GM21390 (cell line): ENCODE data around the gene RNU6-8.

ENCODE experiments used
- ATAC-seq: cut with Tn5 transposase; IDR thresholded peaks from one replicate; pipeline ENCODE4 v1.9.1; 2021; ENCODE audit not compliant: unreplicated experiment

The RNU6-8 gene

DNA sequence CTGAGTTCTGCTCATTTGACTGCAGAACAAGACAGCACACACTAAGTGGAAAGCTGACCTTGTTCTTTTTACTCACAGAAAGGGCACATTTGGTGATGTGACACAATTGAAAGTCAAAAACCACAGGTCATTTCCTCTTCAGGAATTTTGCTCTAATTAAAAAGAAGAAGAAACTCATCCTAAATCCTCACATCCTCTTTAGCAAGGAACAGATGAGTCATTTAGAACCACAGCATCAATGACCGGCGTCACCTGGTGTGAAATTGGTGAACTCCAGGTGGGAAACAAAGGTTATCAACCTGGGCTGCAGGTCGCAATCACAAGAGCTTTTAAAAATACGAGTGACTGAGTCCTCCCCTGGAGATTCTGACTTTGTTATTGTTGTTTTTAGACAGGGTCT is 2.9 kb upstream of the RNU6-8 start:
- ATAC-seq: no peak

GRCh38 chr14:32205554-32205953 is 2.5 kb upstream of the RNU6-8 start:
- ATAC-seq: no peak

DNA sequence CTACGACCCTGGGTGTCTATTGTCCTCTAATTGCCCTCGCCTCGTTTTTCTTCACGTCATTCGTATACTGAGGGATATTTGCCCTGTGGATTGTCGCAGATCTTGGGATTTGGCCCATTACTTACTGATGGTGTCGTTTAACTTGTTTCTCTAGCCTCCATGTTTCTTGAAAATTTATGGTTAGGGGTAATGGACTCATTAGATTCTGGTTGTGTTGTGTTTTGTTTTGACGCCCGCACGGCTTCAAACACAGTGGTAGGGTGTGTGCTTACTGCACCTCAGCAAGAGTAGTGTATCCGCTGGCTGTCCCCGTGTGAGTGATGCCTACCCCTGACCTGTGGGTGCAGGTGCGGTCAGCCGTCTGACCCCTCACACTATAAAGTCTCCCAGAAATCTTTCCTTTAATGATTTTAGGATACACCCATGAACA is 874 bp upstream of the RNU6-8 start:
- ATAC-seq: no peak

GRCh38 chr14:32202491-32202997 is 525 bp downstream of the RNU6-8 start:
- no peak for ATAC-seq

- ATAC-seq: no peak
Observed at GRCh38 chr14:32201816-32202490, 1.1 kb downstream of the RNU6-8 start, which contains the start of gene RNU6-7. Gene RNU6-7 (plus strand): TSS chr14:32202045.

GRCh38 chr14:32201193-32201815 is 1.8 kb downstream of the RNU6-8 start:
- peak; percentile 48 for ATAC-seq

DNA sequence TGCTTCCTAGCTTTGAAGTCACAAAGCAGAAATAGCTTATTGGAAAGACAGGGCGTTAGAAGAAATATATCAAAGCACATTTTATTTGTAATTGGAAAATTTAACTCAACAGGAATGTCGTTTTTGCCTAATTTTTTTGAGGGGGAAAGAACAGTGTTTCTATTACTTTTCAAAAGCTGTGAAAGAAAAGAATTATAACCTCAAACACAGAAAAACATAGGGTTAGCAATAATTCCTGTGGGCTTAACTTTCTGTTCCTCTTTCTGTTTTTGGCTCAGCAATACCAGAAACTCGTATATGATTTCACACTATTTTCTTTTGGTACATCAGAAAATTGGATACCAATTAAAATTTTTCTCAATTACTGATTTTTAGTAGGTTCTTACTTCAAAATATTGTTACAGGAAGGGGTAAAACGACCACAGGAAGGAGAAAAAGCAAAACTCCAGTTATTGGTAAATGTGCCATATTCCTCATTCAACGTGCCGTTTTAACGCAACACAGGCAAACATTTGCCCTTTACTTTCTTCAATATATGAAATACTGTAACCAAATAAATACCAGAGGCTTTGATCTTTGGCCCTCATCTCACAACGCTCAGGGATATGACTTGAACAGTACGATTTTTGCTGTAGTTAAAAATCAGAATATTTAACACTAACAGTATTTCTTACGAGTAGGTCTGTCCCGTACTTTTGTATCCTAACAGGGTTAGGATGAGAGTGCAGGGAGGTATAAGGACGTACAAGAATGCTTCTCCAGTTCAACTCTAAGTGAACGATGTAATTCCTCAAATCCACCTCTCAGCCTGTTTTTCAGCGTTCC is 2.5 kb downstream of the RNU6-8 start:
- ATAC-seq: peak; percentile 27

DNA sequence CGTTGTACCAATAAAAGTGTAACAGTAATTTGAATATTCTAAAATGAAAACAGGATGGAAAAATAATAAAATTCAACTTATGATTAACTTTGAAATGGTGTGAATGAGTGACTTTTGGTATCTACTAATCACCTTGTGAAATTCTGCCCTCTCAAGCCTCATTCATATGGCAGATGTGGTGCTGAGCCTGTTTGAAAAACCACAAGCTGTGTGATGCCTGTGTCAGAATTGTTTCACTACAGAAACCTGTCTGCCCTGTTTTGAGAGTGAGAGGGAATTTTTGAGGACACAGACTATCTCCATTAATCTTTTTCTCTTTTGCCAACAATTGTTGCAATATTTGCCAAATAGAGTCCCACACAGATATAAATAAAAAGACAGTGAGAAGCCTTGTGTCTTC is 5.2 kb downstream of the RNU6-8 start:
- ATAC-seq: no peak

DNA sequence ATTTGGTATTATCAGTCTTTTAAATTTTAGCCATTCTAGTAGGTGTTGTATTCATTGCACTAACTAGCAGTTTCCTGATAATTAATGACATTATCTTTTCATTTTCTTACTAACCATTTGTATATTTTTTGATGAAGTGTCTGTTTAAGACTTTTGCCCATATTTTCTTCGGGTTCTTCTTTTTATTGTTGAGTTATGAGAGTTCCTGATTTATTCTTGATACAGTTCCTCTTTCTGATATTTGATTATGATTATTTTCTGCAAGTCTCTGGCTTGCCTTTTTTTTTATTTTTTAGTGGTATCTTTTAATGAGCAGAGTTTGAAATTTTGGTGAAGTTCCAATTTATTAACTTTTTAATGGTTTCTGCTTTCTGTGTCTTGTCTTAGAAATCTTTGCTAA is 7.4 kb downstream of the RNU6-8 start:
- no peak for ATAC-seq

DNA sequence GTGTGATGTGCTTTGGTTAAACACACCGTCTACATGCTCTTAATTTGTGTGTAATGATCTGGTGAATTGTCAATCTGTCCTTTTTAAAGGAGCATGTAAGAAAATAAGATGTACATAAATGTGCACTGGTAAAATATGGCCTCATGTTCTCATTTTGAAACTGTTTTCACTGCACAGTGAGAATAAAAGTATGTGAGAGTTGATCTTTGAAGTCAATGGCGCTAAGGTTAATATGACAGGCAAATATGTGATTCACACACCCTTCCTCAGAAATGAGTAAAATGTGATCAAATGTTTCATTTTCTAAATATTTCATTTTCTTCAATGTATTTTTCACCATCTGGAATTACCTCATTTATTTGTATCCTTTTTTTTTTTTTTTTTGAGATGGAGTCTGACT is 9.5 kb downstream of the RNU6-8 start:
- no peak for ATAC-seq

DNA sequence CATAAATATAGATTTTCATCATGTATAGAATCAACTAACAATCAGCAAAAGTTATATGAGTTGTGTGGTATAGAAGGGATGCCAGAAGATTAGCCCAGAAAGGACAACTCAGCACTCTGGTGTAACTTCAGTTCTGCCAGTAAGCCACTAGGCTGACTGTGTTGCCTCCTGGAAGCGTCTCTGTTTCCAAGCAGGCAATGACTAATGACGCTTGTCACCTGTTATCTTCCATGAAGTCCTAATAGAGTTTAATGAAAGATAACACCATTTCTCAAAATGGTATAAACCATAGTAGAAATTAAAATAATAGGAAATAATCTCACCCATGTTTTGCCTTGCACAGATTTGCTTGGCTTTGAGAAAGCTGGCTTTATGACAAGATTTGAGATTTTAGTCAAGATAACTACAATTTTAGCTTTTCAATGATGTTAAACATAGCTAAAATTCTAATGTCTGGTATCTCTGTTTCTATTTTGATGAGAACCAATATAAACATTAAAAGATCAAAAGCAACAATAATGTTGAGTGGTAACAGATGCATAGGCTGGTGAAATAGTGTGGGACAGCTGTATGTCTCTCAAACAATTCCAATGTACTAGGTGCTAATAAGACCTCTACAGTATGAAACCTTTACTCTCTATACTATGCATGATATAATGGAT is 10.2 kb downstream of the RNU6-8 start:
- ATAC-seq: no peak

GRCh38 chr14:32190673-32191072 is 12.4 kb downstream of the RNU6-8 start:
- no peak for ATAC-seq

DNA sequence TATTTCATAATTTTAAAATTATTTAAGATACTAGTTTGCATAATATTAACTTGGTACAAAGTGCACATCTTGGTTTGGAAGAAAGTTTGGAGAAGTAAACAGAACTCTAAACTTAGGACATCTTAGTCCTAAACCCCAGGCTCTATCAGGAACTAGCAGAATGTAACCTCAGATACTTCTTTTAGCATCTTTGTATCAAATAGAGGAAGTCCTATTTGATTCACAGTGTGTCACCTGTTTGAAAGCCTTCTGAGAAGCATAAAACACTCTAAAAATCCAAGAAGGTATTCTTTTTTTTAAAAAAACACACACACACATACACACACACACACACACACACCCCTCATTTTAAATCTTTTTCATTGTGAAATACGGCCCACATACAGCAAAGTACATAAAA is 13.3 kb downstream of the RNU6-8 start:
- ATAC-seq: no peak

DNA sequence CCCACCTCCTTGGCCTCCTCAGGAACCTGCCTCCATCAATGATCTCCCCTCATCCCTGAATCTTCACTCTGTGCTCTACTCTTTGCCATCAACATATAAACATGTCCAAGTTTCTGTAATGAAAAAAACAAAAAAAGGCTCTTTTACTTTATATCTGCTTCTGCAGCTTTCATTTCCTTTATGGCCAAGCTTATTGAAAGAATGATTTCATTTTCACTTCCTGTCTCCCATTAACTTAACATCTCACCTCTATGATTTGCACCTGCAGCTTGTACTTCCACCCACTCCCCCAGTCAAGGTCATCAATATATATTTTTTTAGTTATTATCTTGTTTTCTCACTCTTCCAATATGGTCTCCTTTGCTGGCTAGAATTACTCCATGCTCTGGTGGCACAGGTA is 16.8 kb downstream of the RNU6-8 start:
- ATAC-seq: peak; percentile 66

- ATAC-seq: no peak
Observed at GRCh38 chr14:32185097-32185496, 18.0 kb downstream of the RNU6-8 start.

GRCh38 chr14:32183151-32184058 is 19.7 kb downstream of the RNU6-8 start:
- no peak for ATAC-seq

DNA sequence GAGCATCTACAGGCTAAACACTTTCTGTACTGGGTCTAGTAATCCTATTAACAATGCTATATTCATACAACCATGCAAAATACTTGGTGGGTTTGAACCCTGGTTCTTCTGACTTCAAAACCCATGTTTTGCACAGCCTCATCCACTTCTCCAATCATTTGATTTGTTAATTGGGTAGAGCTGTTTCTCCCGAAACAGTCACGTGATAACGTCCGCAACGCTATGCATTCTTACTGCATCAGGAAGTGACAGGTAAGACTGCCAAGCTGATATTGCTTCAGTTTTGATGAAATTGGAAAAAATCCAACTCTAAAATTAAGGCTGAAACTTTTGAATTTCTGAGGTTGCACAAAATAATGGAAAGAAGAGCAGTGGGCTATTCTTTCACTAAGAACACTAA is 31.6 kb downstream of the RNU6-8 start:
- no peak for ATAC-seq

DNA sequence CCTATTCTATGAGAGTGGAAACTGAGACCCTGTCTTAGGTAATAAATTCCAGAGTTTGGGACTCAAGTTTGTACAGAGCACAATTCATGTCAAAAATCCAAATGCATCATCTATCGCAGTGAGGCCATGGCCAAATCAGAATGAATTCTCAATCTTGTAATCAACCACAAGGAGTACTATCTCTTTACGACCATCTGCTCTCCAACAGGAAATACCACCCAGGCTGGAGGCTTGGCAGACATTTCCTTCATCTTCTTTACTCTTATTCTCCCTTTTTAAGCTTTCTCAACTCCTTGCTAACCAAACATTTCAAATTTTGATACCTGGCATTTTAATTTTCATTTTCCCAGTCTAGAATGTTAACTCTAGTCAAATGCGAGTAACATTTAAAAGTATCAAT is 33.9 kb downstream of the RNU6-8 start:
- no peak for ATAC-seq

DNA sequence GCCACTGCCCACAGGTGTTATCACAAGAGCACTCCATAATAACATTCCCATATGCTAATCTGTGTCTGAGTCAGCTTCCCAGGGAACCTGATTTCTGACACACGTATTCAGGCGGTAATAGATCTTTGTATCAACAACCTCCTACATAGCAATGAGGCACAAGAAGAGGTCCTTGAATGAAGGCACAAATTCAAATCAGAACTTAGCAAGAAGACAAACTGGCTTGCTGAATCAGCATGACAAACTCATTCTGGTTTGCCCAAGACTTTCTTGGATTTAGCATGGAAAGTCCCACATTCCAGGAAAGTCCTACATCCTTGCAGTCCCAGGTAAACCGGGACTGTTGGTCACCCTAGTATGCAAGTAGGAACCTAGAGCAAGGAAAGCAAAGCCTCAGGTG is 35.2 kb downstream of the RNU6-8 start:
- ATAC-seq: no peak

- ATAC-seq: no peak
Observed at GRCh38 chr14:32166924-32167323, 36.1 kb downstream of the RNU6-8 start.
